ENCODE results near the gene KANSL2.
A peak's percentile ranks its signal among the peaks of the same experiment; 100 is the strongest.
"Not testable (repeated sequence)": the region's sequence is repeated elsewhere in the genome, so short reads cannot be mapped to it uniquely, and the experiment has no call there.

The KANSL2 gene, protein sequence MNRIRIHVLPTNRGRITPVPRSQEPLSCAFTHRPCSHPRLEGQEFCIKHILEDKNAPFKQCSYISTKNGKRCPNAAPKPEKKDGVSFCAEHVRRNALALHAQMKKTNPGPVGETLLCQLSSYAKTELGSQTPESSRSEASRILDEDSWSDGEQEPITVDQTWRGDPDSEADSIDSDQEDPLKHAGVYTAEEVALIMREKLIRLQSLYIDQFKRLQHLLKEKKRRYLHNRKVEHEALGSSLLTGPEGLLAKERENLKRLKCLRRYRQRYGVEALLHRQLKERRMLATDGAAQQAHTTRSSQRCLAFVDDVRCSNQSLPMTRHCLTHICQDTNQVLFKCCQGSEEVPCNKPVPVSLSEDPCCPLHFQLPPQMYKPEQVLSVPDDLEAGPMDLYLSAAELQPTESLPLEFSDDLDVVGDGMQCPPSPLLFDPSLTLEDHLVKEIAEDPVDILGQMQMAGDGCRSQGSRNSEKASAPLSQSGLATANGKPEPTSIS

GRCh38 chr12:48681710-48682532, at the start of gene KANSL2:
Gene KANSL2, minus strand, starts transcription at chr12:48682238. Its CDS starts 606 bp downstream, at chr12:48681632.
- DNase-seq (ENCODE audit: extremely low read depth, low read depth): peak; percentile 97
- TF ChIP-seq CTCF (IDR thresholded peaks at IDR 0.05; ENCODE audit: low read depth, low read length, missing control alignments): no peak
- H3K4me3 ChIP-seq (replicated peaks; ENCODE audit: low read depth, low read length): peak within 1 kb of the TSS; percentile 95

DNA sequence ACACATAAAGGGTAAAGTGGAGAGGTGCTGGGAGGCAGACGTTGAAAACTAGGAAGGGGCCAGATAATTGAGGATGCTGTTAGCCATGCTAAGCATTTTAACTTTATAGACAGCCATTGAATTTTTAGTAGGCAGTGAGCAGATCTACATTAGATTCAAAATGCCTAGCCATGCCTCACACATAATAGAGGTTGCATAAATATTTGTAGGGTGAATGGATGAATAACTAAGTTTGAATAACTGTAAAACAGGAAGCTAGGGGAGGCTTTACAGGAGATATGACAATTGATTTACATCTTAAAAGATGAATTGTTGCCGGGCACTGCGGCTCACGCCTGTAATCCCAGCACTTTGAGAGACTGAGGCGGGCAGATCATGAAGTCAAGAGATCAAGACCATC, 46.8 kb upstream of the KANSL2 start:
- DNase-seq (ENCODE audit: extremely low read depth, low read depth): no peak
- no peak overlapping the region for H3K4me3 ChIP-seq (replicated peaks; ENCODE audit: low read depth, low read length)
- no peak for TF ChIP-seq CTCF (IDR thresholded peaks at IDR 0.05; ENCODE audit: low read depth, low read length, missing control alignments)

DNA sequence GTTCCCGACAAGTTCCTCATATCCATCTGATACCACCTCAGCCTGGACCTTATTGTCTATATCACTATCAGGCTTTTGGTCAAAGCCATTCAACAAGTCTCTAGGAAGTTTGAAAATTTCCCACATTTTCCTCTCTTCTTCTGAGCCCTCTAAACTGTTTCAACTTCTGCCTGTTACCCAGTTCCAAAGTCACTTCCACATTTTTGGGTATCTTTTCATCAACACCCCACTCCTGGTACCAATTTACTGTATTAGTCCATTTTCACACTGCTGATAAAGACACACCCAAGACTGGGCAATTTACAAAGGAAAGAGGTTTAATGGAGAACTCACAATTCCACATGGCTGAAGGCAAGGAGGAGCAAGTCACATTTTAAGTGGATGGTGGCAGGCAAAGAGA, 38.7 kb upstream of the KANSL2 start:
- not testable (repeated sequence) for H3K4me3 ChIP-seq (replicated peaks; ENCODE audit: low read depth, low read length); DNase-seq (ENCODE audit: extremely low read depth, low read depth)

DNA sequence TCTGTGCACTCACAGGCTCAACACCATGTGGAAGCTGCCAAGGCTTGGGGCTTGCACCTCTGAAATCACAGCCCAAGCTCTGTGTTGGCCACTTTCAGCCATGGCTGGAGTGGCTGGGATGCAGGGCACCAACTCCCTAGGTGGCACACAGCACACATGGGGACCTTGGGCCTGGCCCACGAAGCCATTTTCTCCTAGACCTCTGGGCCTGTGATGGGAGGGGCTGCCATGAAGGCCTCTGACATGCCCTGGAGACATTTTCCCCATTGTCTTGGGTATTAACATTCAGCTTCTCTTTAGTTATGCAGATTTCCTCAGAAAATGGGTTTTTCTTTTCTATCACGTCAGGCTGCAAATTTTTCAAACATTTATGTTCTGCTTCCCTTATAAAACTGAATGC, 38.1 kb upstream of the KANSL2 start:
- not testable (repeated sequence) for H3K4me3 ChIP-seq (replicated peaks; ENCODE audit: low read depth, low read length); DNase-seq (ENCODE audit: extremely low read depth, low read depth)

DNA sequence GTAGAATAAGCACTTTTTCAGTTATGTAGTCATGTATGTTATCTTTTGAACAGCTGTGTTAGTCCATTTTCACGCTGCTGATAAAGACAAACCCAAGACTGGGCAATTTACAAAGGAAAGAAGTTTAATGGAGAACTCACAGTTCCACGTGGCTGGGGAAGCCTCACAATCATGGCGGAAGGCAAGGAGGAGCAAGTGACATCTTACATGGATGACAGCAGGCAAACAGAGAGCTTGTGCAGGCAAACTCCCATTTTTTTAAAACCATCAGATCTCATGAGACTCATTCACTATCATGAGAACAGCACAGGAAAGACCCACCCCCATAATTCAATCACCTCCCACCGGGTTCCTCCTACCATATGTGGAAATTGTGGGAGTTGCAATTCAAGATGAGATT, 37.0 kb upstream of the KANSL2 start:
- not testable (repeated sequence) for H3K4me3 ChIP-seq (replicated peaks; ENCODE audit: low read depth, low read length); DNase-seq (ENCODE audit: extremely low read depth, low read depth)

DNA sequence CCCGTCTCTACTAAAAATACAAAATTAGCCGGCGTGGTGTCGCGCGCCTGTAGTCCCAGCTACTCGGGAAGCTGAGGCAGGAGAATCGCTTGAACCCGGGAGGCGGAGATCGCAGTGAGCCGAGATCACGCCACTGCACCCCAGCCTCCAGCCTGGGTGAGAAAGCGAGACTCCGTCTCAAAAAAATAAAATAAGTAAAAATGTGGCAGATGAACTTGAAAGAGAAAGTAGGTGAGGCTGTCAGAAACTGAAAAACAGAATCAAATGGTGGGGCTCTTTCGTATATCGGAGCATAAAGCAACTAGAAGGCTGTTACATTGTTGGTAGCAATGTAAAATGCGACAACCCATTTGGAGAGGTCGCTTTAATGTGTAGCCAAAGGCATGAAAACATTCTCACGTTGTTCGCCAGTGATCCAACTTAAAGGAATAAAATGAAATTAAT, 35.2 kb upstream of the KANSL2 start:
- peak overlapping the region; percentile 83 for H3K4me3 ChIP-seq (replicated peaks; ENCODE audit: low read depth, low read length)
- TF ChIP-seq CTCF (IDR thresholded peaks at IDR 0.05; ENCODE audit: low read depth, low read length, missing control alignments): no peak
- DNase-seq (ENCODE audit: extremely low read depth, low read depth): no peak

- peak within 1 kb of the TSS; percentile 83 for H3K4me3 ChIP-seq (replicated peaks; ENCODE audit: low read depth, low read length)
- DNase-seq (ENCODE audit: extremely low read depth, low read depth): peak; percentile 100
- TF ChIP-seq CTCF (IDR thresholded peaks at IDR 0.05; ENCODE audit: low read depth, low read length, missing control alignments): peak; percentile 22
These were observed 34.6 kb upstream of the KANSL2 start, which contains the start of gene CCNT1 for GRCh38 chr12:48716493-48717251. Gene CCNT1, minus strand, starts transcription at chr12:48716707. Its CDS starts 32 bp downstream, at chr12:48716675.

GRCh38 chr12:48716168-48716492, 34.1 kb upstream of the KANSL2 start:
- H3K4me3 ChIP-seq (replicated peaks; ENCODE audit: low read depth, low read length): peak overlapping the region; percentile 83
- TF ChIP-seq CTCF (IDR thresholded peaks at IDR 0.05; ENCODE audit: low read depth, low read length, missing control alignments): no peak
- DNase-seq (ENCODE audit: extremely low read depth, low read depth): no peak

Measured in HFF-Myc (cell line).